ENCODE results near the gene SMIM29. TPM values are rescaled to one million over a fixed set of nuclear protein-coding genes. Genes with fewer than 3 reads are reported as not detected.
A peak's percentile ranks its signal among the peaks of the same experiment; 100 is the strongest.

The SMIM29 gene
- total and polyA plus RNA-seq, 2 experiments from 2014 or later = 5.0 to 15.9 TPM

DNA sequence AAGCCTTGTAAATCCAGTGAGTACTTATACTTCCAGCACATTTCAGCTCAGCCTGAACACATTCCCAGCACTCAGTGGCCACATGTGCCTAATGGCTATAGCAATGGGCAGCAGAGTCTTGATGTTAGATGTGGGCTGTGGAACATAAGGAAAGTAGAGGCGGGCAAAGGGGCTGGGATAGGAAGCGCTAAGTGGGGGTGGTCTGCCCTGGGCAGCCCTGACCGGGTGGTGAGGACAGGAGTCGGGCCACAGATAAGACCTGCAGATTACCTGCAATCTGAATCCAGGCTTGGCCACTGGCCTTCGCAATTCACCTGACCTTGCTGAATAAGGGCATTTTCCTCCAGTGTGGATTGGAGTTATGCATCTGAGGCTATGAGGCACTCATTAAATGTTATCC is 23.3 kb downstream of the SMIM29 start:
- Mint-ChIP-seq H3K27me3 (ENCODE audit: insufficient read depth, low read depth, poor library complexity) (peaks cover 33% of the 10 kb centered on the region), H3K9me3 (no peaks in the 10 kb centered on the region; the same call in 1 of the 3 replicates), H3K4me1 (peaks cover 48% of the 10 kb centered on the region), H3K4me3 (no peak overlapping the region), H3K27ac (no peak overlapping the region), H3K36me3 (ENCODE audit: low read depth) (no peaks in the 10 kb centered on the region)
- ATAC-seq = no peak
- no peak for TF ChIP-seq CREB1 (CRISPR knock-in tag; IDR thresholded peaks at IDR 0.05; ENCODE audit: low read depth)
- no peak for TF ChIP-seq ZNF114 (CRISPR knock-in tag; IDR thresholded peaks at IDR 0.05)
- Histone ChIP-seq H3K9me2 (ENCODE audit: insufficient read depth) (no peaks in the 10 kb centered on the region), H4K20me1 (replicated peaks; ENCODE audit: insufficient read depth) (no peaks in the 10 kb centered on the region), H3K27ac (ENCODE audit: low read depth) (no peak overlapping the region; the same call in none of the 2 replicates), H3K4me2 (0 out of 2 replicates have a peak overlapping the region, but pooled peaks have one; percentile 83), H3K27me3 (ENCODE audit: insufficient read depth) (no peaks in the 10 kb centered on the region), H3K36me3 (ENCODE audit: insufficient read depth) (no peaks in the 10 kb centered on the region), H2AFZ (no peak overlapping the region; the same call in 1 of the 2 replicates), H3F3A (replicated peaks; ENCODE audit: low read depth) (peaks cover 29% of the 10 kb centered on the region; the same call in 1 of the 2 replicates), H3K4me1 (ENCODE audit: insufficient read depth) (peaks cover 50% of the 10 kb centered on the region), H3K79me2 (replicated peaks; ENCODE audit: insufficient read depth) (no peaks in the 10 kb centered on the region), H3K4me3 (no peak overlapping the region)
- no peak for DNase-seq (ENCODE audit: low spot score)

DNA sequence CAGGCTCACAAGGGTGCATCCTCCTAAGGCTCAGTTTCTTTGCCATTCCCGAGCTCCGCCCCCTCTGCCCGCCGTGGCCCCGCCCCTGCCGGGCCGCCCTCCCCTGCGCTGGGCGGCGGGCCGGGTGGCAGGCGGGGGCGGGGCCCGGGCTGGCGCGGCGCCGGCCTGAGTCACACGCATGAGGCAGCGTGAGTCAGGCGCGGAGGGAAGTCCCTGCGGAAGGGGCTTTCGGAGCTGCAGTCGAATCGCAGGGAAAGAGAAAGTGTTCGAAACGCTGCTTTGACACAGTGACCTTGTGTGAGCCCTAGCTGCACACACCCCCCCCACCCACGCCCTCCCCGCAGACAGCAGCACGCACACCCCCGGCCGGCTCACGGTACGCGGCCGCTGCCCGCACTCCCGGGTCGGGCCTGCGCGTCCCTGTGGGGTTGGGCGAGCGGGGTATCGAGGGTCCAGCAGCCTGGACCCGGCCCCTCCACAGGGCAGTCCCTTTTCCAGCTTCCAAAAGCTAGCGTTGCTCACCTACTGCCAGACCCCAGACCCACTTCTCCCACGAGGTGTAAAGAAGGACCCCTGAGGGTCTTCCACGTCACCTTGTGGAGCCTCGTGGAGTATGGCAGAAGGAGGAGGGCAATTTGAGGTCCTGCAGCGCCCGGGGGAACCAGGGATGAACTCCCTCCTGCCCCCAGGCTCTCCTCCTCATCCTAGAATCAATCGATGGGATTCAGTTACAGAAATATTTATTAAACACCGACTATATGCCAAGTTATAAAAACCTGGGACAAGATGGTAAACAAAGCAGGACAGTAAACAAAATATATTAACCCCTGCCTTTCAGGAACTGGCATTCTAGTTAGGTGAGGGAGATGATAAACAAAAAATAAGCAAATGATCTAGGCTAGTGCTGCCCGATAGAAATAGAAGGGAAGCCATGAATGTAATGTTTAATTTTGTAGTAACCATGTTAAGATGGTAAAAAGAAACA is 24.6 kb downstream of the SMIM29 start:
- Mint-ChIP-seq H3K4me3 (peak overlapping the region; percentile 72), H3K27ac (peak overlapping the region; percentile 90), H3K27me3 (ENCODE audit: insufficient read depth, low read depth, poor library complexity) (peaks cover 29% of the 10 kb centered on the region), H3K36me3 (ENCODE audit: low read depth) (no peaks in the 10 kb centered on the region), H3K9me3 (no peaks in the 10 kb centered on the region; the same call in 1 of the 3 replicates), H3K4me1 (peaks cover 45% of the 10 kb centered on the region)
- ATAC-seq (peak; percentile 74), DNase-seq (ENCODE audit: low spot score) (peak; percentile 94)
- Histone ChIP-seq H2AFZ (peak overlapping the region; percentile 93; the same call in 1 of the 2 replicates), H3K36me3 (ENCODE audit: insufficient read depth) (no peaks in the 10 kb centered on the region), H3K4me1 (ENCODE audit: insufficient read depth) (peaks cover 49% of the 10 kb centered on the region), H3K79me2 (replicated peaks; ENCODE audit: insufficient read depth) (no peaks in the 10 kb centered on the region), H3F3A (replicated peaks; ENCODE audit: low read depth) (peaks cover 26% of the 10 kb centered on the region; the same call in 1 of the 2 replicates), H3K27me3 (ENCODE audit: insufficient read depth) (no peaks in the 10 kb centered on the region), H3K4me2 (peak overlapping the region; percentile 82), H4K20me1 (replicated peaks; ENCODE audit: insufficient read depth) (no peaks in the 10 kb centered on the region), H3K27ac (ENCODE audit: low read depth) (peak overlapping the region; percentile 97; the same call in 1 of the 2 replicates), H3K4me3 (peak overlapping the region; percentile 53), H3K9me2 (ENCODE audit: insufficient read depth) (no peaks in the 10 kb centered on the region)
- TF ChIP-seq JUNB (IDR thresholded peaks at IDR 0.05; ENCODE audit: unreplicated experiment) (no peak), CREB1 (CRISPR knock-in tag; IDR thresholded peaks at IDR 0.05; ENCODE audit: low read depth) (no peak), POLR2AphosphoS5 (IDR thresholded peaks at IDR 0.05; ENCODE audit: low read depth) (peak; percentile 81), EZH2 (IDR thresholded peaks at IDR 0.05; ENCODE audit: low read depth, unreplicated experiment) (no peak), ZNF114 (CRISPR knock-in tag; IDR thresholded peaks at IDR 0.05) (no peak), EZH2phosphoT487 (IDR thresholded peaks at IDR 0.05; ENCODE audit: unreplicated experiment) (no peak), STAT1 (IDR thresholded peaks at IDR 0.05; ENCODE audit: unreplicated experiment) (no peak)
- TF ChIP-seq, protein P1, sequence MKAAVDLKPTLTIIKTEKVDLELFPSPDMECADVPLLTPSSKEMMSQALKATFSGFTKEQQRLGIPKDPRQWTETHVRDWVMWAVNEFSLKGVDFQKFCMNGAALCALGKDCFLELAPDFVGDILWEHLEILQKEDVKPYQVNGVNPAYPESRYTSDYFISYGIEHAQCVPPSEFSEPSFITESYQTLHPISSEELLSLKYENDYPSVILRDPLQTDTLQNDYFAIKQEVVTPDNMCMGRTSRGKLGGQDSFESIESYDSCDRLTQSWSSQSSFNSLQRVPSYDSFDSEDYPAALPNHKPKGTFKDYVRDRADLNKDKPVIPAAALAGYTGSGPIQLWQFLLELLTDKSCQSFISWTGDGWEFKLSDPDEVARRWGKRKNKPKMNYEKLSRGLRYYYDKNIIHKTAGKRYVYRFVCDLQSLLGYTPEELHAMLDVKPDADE (IDR thresholded peaks at IDR 0.05) = no peak

Measured in GM23338 (cell line).